Measurements from ENCODE around the gene RBP3. TPM values are rescaled to one million over a fixed set of nuclear protein-coding genes. Genes with fewer than 3 reads are reported as not detected.

The RBP3 gene
- polyA plus RNA-seq (2013, experiment 1 of 2; ENCODE audit: insufficient read length): not detected
- not detected for polyA plus RNA-seq (2013, experiment 2 of 2; ENCODE audit: insufficient read length)

DNA sequence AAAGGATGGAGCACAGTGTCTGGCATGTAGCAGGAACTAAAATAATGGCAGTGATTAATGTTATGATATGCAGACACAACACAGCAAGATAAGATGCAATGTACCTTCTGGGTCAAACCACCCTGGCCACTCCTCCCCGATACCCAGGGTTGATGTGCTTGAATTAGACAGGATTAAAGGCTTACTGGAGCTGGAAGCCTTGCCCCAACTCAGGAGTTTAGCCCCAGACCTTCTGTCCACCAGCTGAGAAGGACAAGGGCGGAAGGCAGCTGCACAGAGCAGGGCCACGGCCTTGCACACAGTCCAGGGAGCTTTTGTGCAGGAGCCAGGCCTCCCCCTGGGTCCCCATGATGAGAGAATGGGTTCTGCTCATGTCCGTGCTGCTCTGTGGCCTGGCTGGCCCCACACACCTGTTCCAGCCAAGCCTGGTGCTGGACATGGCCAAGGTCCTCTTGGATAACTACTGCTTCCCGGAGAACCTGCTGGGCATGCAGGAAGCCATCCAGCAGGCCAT lies at the start of gene RBP3:
RBP3 (plus strand) TSS at position 226 of the 514 bp plus-strand sequence; CDS start at position 348, 122 bp downstream.
- no peak for DNase-seq

DNA sequence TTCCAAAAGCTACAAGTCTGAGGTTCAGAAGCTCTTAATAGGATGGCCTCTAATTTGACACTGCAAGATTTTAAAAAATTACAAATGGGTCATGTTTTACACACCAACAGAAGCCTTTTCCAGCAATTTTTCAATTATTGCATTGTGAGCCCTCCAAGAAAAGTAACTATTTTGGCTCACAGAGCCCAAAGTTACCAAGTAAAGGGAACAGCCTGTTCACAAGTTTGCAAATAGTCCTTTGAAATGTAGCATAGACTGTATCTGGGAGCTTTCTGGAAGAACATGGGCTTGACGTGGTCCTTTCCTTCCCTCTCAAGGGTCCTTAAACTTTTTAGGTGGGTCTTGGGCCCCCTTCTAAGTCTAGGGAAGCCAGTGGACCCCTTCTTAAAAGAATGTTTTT lies 49.4 kb upstream of the RBP3 start:
- no peak for DNase-seq

DNA sequence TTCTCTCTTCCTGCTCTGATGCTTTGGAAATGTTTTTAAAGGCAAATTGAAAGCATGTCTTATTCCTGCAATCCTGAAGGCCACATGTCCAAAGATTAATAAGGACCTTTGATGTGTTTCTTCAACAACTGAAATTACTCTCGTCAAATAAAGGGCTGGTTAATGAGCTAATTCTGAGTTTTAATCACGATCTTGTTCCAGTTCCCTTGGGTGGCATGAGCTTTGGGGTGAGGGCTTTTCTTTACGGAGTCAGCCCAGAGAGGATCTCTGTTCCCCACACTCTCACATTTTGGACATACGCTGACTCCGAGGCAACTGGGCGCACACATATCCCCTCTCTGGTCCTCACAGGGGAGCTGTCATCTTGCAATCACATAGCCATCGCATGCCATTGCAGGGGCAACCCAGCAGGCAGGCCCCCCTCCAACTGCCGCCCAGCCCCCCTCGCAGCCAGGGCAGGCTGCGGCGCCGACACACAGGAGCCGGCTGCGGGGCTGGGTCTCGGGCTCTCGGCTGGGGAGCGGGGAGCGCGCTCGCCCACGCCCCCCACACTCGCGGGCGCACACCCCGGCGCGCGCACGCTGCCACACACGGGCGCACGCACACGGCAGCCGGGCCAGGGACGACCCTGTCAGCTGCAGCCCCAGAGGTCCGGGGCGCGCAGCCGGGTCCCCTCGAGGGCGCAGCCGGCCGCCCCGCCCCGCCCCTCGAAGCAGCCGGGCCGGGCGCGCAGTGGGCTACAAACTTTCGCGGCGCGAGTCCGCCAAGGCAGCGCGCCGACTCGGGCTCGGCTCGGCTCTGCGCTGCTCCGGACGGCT lies 48.3 kb upstream of the RBP3 start, which contains the start of gene GDF10:
GDF10 (plus strand) TSS at position 587 of the 818 bp plus-strand sequence. CDS start 455 bp downstream, outside the sequence.
- DNase-seq: no peak

DNA sequence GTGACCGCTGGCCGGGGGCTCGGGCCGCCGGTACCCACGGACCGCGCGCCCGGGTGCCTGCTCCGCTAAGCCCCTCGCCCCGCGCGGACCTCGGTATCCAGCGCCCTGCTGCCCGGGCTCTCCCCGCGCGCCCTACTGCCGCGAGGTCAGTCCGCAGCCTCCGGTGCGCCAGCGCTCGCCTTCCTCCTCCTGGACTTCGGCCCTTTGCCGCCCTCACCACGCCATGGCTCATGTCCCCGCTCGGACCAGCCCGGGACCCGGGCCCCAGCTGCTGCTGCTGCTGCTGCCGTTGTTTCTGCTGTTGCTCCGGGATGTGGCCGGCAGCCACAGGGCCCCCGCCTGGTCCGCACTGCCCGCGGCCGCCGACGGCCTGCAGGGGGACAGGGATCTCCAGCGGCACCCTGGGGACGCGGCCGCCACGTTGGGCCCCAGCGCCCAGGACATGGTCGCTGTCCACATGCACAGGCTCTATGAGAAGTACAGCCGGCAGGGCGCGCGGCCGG lies 47.7 kb upstream of the RBP3 start:
- DNase-seq: no peak

DNA sequence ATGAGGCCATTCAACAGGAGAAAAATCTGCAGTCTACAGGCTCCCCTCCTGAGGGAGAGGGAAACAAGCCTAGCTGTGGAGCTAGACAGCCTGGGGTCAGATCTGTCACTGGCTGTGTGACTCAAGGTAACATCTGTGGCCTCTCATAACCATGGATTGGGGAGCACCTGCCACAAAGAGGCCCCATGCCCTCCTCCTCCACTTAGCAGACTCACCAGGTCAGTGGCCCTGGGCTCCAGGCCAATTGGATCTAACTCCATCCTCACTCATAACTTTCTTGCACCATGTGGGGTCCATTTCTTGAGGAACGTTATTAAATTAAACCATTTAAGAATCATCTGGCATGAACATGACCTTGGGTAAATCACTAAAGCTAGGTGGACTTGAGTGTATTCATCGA lies 46.3 kb upstream of the RBP3 start:
- DNase-seq: no peak

- no peak for DNase-seq
These were observed 45.1 kb upstream of the RBP3 start for GRCh38 chr10:47303105-47303504.

DNA sequence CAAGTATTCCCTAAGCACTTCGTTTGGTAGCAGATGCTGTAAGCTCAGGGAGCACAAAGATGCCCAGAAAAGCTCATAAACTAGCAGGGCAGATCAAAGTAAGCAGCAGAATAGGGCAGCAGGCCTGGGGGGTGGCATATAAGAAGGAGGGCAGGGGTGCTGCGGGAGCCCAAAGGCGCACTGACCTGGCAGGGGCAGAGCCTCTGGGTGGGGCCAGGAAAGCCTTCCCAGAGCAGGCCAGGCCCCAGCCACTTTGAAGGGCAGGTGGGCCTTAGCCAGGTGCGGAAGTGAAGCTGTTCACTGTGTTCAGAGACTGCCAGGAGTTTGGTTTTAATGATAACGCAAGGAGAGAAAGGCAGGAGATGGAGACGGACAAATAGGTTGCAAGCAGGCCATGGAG lies 44.3 kb upstream of the RBP3 start:
- no peak for DNase-seq

DNA sequence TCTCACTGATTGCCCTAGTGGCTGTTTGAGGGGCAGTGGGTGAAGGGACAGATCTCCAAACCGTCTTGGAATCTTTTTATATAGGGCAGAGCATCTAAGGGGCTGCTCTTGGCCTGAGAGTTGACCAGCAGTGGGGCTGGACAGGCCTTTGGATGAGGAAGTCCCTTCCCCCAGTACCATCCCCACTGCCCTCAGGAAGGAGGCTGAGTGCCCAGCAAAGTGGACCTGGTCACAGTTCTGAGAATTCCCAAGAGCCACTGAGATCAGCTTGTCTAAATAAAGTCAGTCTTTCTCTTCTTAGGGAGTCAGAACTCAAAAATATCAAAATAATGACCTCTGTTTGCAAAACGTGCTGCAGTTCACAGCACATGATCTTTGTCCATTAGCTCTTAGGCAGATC lies 42.6 kb upstream of the RBP3 start:
- no peak for DNase-seq

- DNase-seq: no peak
These were observed 41.6 kb upstream of the RBP3 start for GRCh38 chr10:47306387-47307210.

DNA sequence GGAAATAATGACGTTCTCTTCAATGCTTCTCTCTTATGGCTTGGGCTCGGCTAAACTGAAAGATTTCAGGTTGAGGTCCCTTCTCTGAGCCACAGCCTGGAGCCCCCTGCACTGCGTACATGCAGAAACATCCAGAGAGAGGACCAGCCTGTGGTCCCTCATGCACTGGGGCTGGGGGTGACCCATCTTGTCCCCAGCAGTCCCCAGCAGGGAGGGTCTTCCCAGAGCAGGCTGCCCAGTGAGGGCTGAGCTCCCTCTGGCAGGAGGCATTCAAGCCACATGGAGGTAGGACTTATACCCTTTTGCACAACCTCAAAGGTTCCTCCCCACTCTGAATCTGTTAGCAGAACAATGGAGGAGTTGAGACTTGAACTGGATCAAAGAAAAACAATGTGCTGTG lies 40.8 kb upstream of the RBP3 start:
- DNase-seq: no peak

GRCh38 chr10:47308775-47309174 lies 39.4 kb upstream of the RBP3 start:
- no peak for DNase-seq

DNA sequence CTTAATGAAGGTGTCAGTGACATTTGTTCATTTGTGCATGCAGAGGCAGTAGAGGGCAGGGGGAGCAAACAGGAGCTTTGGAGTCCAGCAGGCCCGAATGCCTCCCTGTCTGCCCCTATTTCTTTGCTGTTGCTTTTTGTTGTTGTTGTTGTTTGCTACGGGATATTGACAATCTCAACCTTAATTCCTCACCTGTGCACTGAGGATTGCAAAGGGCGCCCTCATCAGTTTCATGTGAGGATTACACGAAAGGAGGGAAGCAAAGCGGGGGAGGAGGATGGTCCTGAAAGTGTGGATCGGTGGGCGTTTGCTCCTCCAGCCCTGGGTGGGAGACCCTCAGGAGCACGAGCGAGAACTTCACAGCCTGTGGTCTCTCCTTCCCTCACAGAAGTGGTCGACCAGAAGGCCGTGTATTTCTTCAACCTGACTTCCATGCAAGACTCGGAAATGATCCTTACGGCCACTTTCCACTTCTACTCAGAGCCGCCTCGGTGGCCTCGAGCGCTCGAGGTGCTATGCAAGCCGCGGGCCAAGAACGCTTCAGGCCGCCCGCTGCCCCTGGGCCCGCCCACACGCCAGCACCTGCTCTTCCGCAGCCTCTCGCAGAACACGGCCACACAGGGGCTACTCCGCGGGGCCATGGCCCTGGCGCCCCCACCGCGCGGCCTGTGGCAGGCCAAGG lies 38.6 kb upstream of the RBP3 start:
- DNase-seq: no peak

GRCh38 chr10:47310090-47310505 lies 38.1 kb upstream of the RBP3 start:
- no peak for DNase-seq

DNA sequence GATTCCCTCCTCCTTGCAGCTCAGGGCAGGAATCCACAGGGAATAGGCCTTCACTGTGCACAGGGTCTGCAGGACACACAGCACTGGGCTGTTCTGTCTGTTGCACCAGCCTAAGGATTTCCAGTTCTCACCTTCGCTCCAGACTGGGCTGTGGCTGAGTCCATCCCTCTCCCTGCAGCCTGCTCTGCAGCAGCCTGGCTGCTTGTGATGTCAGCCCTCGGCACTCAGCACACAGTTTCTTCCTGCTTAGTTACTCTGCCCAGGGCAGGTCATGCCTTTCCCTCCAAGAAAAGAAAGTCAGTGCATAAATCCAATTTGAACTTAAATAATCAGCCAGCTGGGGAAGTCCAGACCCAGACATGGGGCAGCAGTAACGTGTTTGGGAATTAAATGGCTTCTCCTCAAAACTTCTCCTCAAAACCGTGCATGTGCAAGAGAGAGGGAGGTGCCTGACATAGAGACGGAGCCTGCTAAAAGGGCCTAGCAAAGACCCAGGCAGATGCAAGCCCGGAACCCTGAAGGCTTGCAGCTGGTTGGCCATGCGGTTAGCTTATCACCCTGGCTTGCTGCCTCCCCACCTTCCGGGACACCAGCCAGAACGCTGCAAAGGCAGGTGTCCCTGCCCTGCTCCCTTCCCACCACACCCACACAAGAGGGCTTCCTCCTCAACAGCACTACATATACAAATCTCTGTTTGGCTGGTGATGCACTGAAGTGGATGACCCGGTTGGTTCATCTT lies 36.8 kb upstream of the RBP3 start:
- no peak for DNase-seq

DNA sequence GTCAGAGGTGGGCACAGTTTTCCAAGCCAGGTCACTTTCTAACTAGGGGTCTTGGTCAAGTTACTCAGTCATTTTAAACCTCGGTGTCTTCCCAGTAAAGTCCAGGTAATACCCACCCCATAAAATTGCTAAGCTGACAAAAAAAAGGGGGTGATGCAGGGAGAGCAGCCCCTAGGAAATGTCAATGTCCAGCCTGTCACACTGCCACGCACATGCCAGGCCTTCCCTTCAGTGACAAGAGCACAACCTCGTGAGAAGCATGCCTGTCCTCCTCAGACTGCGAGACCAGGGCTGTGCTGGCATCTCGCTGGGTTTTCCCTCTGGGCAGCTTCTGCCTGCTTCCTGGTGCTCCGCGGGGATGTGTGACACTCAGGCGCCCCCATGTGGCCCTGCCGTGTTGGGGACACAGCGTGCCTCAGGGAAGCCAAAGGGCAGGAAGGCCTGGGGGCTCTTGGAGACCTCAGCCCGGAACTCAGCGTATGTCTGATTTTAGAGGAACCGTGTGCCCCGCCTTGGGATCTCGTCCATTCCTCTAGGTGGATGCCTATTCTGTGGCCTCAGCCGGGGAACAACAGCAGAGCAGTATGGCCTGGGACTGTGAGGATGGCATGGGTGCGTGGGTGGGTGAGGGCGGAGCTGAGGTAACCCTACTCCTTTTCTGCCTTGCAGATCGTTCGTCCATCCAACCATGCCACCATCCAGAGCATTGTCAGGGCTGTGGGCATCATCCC lies 36.1 kb upstream of the RBP3 start:
- peak; percentile 61 for DNase-seq

GRCh38 chr10:47312663-47312995 lies 35.5 kb upstream of the RBP3 start:
- no peak for DNase-seq

- no peak for DNase-seq
These were observed 33.7 kb upstream of the RBP3 start for GRCh38 chr10:47314416-47314970.

DNA sequence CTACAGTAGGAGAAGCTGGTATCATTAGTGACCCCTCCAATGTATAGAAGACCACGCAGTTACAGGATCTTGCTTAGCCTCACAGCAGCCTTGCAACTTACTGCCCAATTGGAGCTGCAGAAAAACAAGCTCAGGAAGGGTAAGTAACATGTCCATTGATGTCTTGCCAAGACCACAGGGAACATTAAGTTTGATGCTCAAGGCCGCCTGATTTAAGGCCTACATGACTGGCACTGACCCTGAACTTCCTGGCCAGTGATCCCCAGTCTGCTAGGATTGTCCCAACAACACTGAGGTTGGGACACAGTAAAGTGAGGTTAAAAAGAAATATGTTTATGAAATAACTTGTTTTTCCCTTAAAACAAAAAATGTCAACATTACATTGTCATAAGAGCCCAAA lies 32.7 kb upstream of the RBP3 start:
- DNase-seq: no peak

DNA sequence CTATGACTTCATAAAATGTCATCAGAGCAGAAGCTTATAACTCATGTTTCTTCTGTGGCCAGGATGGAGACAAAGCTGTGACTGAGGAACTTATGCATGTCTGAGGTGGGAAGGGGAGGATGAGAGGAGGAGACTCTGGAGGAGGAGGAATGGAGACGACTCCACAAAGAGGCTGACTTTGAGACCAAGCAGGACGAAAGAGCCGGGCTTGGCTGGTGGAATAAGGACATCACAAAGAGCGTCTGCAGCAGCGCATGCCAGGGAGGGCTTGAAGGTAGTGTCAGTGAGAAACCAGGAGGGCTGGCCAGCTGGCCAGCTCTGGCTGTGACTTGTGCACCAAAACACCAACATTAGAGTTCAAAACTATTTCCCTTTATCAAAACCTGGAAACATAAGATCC lies 32.0 kb upstream of the RBP3 start:
- DNase-seq: no peak

DNA sequence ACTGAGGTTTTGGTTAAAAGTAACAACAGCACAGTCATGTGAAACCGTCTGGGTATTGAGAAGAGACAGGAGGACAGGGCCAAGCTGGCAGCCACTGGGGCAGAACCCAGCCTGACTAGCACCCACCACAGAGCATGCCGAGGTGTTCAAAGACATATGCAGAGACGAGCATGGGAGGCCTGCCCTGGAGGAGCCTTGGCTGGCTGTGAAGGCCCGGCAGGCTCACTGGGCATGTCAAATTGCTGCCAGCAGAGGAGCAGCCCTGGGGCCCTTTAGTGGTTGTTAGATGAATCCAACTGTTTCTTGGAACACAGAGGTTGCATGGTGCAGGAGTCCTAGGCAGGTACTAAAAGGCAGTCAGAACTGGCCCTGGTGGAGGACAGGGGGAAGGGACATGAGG lies 30.9 kb upstream of the RBP3 start:
- no peak for DNase-seq

- DNase-seq: no peak
These were observed 29.5 kb upstream of the RBP3 start for GRCh38 chr10:47318706-47319105.

Measured in fibroblast of skin of abdomen (primary cell).